T47D (cell line): Measurements from ENCODE around the gene ODAD3.
"Not testable (repeated sequence)": the region's sequence is repeated elsewhere in the genome, so short reads cannot be mapped to it uniquely, and the experiment has no call there.

Experiments used
- DNase-seq, 2 experiments: peaks; one replicate each; pipeline versions ENCODE4 v3.0.0 to v3.0.0-alpha.2; 2011 to 2012; ENCODE audit warnings: low read depth in 1 of 2, low spot score in 1 of 2
- JUND ChIP-seq: IDR thresholded peaks from 2 replicates; pipeline ENCODE4 v1.6.1; 2012; ENCODE audit warnings: low read depth
- in situ Hi-C: cut with HindIII; loops from 2 replicates; pipeline ENCODE4 v1.10.0; 2016; ENCODE audit warnings: low sequenced_read_pairs, low pct_unique_long_range_greater_than_20kb

Gene ODAD3

GRCh38 chr19:11473725-11474124 lies 38.8 kb upstream of the ODAD3 start:
- no peak for DNase-seq
- in situ Hi-C loops, result no loop called here
- TF ChIP-seq JUND, result no peak

GRCh38 chr19:11468266-11468845 lies 33.4 kb upstream of the ODAD3 start:
- DNase-seq, in situ Hi-C loops: not testable (repeated sequence)

- no peak for TF ChIP-seq JUND
- DNase-seq, result no peak
- in situ Hi-C loops, result no loop called here
These were observed 30.7 kb upstream of the ODAD3 start for GRCh38 chr19:11465600-11465999.

- no peak for DNase-seq
- in situ Hi-C loops, result no loop called here
- no peak for TF ChIP-seq JUND
These were observed 29.7 kb upstream of the ODAD3 start for GRCh38 chr19:11464333-11465265.

GRCh38 chr19:11463391-11463790 lies 28.5 kb upstream of the ODAD3 start:
- no peak for DNase-seq
- TF ChIP-seq JUND, result no peak
- in situ Hi-C loops, result no loop called here

- DNase-seq, result no peak
- in situ Hi-C loops, result no loop called here
- TF ChIP-seq JUND, result no peak
These were observed 26.5 kb upstream of the ODAD3 start for GRCh38 chr19:11461453-11461852.

- in situ Hi-C loops, result no loop called here
- DNase-seq, result no peak
- TF ChIP-seq JUND, result no peak
These were observed 25.3 kb upstream of the ODAD3 start for GRCh38 chr19:11460207-11460606.

GRCh38 chr19:11458912-11459311 lies 24.0 kb upstream of the ODAD3 start:
- DNase-seq, in situ Hi-C loops: not testable (repeated sequence)

GRCh38 chr19:11458236-11458900 lies 23.4 kb upstream of the ODAD3 start:
- DNase-seq, result no peak
- in situ Hi-C loops, result no loop called here
- no peak for TF ChIP-seq JUND

GRCh38 chr19:11457831-11458230 lies 22.9 kb upstream of the ODAD3 start:
- DNase-seq, result no peak
- in situ Hi-C loops, result no loop called here
- TF ChIP-seq JUND, result no peak

GRCh38 chr19:11457115-11457514 lies 22.2 kb upstream of the ODAD3 start:
- in situ Hi-C loops, result no loop called here
- TF ChIP-seq JUND, result no peak

GRCh38 chr19:11456659-11457058 lies 21.7 kb upstream of the ODAD3 start:
- no peak for DNase-seq
- no peak for TF ChIP-seq JUND
- in situ Hi-C loops, result no loop called here

More at GRCh38 chr19:11457115-11457514, 22.2 kb upstream of the ODAD3 start:
- no peak for DNase-seq

GRCh38 chr19:11455233-11455554 lies 20.3 kb upstream of the ODAD3 start:
- in situ Hi-C loops, DNase-seq: not testable (repeated sequence)
